ENCODE measurements around the gene FHL1.

Gene FHL1

GRCh38 chrX:136115126-136115903, 32.0 kb upstream of the FHL1 start:
- no peak for DNase-seq (ENCODE audit: low read depth)
- no peak for TF ChIP-seq CTCF (IDR thresholded peaks at IDR 0.05; ENCODE audit: low read depth, low read length, missing control alignments)
- no peak overlapping the region for H3K4me3 ChIP-seq (ENCODE audit: low read depth, low read length)

- no peak for DNase-seq (ENCODE audit: low read depth)
- no peak overlapping the region for H3K4me3 ChIP-seq (ENCODE audit: low read depth, low read length)
- no peak for TF ChIP-seq CTCF (IDR thresholded peaks at IDR 0.05; ENCODE audit: low read depth, low read length, missing control alignments)
These were observed 31.4 kb upstream of the FHL1 start for GRCh38 chrX:136115904-136116297.

GRCh38 chrX:136121788-136122187, 25.5 kb upstream of the FHL1 start:
- no peak overlapping the region for H3K4me3 ChIP-seq (ENCODE audit: low read depth, low read length)
- DNase-seq (ENCODE audit: low read depth): no peak
- TF ChIP-seq CTCF (IDR thresholded peaks at IDR 0.05; ENCODE audit: low read depth, low read length, missing control alignments): no peak

GRCh38 chrX:136122207-136122606, 25.1 kb upstream of the FHL1 start:
- TF ChIP-seq CTCF (IDR thresholded peaks at IDR 0.05; ENCODE audit: low read depth, low read length, missing control alignments): no peak
- no peak for DNase-seq (ENCODE audit: low read depth)
- no peak overlapping the region for H3K4me3 ChIP-seq (ENCODE audit: low read depth, low read length)

- TF ChIP-seq CTCF (IDR thresholded peaks at IDR 0.05; ENCODE audit: low read depth, low read length, missing control alignments): no peak
- no peak overlapping the region for H3K4me3 ChIP-seq (ENCODE audit: low read depth, low read length)
- DNase-seq (ENCODE audit: low read depth): no peak
These were observed 22.2 kb upstream of the FHL1 start for GRCh38 chrX:136125106-136125505.

- no peak for DNase-seq (ENCODE audit: low read depth)
- no peak overlapping the region for H3K4me3 ChIP-seq (ENCODE audit: low read depth, low read length)
- no peak for TF ChIP-seq CTCF (IDR thresholded peaks at IDR 0.05; ENCODE audit: low read depth, low read length, missing control alignments)
These were observed 21.0 kb upstream of the FHL1 start for GRCh38 chrX:136126371-136126770.

- no peak for TF ChIP-seq CTCF (IDR thresholded peaks at IDR 0.05; ENCODE audit: low read depth, low read length, missing control alignments)
- H3K4me3 ChIP-seq (ENCODE audit: low read depth, low read length): no peak overlapping the region
- no peak for DNase-seq (ENCODE audit: low read depth)
These were observed 20.4 kb upstream of the FHL1 start for GRCh38 chrX:136126872-136127406.
